A673 (cell line): ENCODE data around the gene CSF2.

ENCODE experiments used
- EZH2 ChIP-seq: fragments of 200-600 bp; sonication (generic); IDR thresholded peaks from 2 replicates; pipeline ENCODE4 v1.6.1; 2017; ENCODE audit warnings: borderline replicate concordance, low read depth, mild to moderate bottlenecking, mixed read lengths, antibody characterized with exemption, low read length; ENCODE audit not compliant: poor library complexity, severe bottlenecking
- TF ChIP-seq, protein P1 (sequence below): fragments of 300-800, 200-600 bp; sonication (generic); conservative IDR thresholded peaks from 2 replicates; pipeline ENCODE4 v1.5.1; 2017; ENCODE audit warnings: low read depth, mild to moderate bottlenecking, antibody characterized with exemption, low read length, moderate library complexity, mixed read lengths

DNA sequence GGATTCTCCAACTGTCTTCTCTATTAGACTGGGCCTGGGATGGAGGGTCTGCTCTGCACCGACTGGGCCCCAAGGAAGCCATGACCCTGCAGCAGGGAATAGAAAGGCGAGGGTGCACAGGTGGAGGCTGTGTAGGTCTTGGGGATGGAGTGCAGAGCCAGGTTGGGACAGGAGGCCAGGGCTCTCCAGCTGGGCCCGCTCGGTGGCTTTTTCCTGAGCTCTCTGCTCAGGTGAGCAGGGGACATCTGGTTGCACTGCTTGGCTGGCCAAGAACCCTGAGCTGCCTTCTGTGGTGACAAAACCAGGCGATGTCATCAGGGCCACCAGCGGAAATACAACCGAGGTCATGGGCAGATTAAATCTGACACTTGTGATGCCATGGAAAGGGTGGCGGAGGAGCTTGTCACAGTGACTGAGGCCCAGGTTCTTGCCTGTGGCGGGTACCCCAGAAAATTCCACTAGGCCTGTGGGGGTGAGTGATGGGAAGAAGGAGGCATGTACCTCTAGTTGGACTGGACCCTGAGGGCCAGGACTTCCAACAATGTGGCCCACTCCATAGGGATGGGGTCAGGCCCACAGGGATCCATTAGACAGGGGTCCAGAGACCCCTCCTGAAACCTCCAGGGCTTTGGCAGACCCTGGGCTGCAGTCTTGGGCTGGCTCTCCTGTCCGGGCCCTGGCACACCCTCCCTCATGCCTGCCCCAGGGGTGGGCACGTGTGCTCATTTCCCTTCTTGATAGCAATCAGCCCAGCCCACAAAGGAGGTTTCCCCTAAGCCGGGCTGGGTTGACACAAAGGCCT lies 17.6 kb upstream of the CSF2 start:
- TF ChIP-seq, protein P1, sequence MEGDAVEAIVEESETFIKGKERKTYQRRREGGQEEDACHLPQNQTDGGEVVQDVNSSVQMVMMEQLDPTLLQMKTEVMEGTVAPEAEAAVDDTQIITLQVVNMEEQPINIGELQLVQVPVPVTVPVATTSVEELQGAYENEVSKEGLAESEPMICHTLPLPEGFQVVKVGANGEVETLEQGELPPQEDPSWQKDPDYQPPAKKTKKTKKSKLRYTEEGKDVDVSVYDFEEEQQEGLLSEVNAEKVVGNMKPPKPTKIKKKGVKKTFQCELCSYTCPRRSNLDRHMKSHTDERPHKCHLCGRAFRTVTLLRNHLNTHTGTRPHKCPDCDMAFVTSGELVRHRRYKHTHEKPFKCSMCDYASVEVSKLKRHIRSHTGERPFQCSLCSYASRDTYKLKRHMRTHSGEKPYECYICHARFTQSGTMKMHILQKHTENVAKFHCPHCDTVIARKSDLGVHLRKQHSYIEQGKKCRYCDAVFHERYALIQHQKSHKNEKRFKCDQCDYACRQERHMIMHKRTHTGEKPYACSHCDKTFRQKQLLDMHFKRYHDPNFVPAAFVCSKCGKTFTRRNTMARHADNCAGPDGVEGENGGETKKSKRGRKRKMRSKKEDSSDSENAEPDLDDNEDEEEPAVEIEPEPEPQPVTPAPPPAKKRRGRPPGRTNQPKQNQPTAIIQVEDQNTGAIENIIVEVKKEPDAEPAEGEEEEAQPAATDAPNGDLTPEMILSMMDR, result no peak
- no peak for TF ChIP-seq EZH2
